Measurements from ENCODE around the gene MNAT1.
"Not testable (repeated sequence)": the region's sequence is repeated elsewhere in the genome, so short reads cannot be mapped to it uniquely, and the experiment has no call there.

MNAT1 gene

DNA sequence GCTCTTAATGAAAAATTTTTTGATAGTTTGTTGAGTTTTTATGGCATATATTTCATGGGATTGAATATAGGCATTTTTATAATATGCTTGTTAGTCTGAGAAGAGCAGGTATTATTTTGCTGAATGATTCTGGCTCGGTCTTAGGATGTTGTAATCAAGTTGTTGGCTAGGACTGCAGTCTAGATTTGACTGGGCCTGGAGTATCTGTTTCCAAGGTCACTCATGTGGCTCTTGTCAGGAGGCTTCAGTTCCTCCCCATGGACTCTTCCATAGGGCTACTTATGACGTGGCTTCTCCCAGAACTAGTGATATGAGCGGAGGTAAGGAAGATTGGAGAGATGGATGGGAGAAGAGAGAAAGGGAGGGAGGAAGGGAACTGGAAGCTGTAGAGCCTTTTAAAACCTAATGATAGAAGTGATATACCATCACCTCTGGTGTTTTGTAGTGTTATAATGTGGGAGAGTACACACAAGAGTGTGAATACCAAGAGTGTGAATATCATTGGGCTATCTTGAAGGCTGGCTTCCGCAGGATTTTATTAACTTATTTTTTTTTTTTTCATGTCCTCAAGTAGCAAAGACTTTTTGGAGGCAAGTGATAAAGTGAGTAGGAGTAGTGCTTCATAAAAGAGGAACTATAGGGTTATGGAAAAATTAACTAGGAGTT lies 4.4 kb downstream of the MNAT1 start:
- DNase-seq: no peak

DNA sequence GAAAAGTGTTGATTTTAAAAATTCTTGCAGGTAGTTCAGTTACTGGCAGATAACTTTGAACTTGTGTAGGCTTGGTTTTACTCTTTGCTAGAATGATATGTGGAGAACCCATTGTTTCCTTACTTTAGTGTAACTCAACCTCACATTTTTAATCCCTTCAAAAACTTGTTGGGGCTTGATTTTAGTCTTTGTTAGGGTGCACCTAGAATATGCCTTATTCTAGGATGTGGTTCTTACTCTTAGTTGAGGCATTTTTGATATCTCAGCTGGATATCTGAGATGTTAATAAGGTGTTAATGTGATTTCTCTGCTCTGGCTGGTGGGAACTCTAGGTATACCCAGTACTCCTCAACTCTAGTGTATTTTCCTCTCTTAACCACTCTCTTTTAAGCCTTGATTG lies 10.0 kb downstream of the MNAT1 start:
- DNase-seq: no peak

DNA sequence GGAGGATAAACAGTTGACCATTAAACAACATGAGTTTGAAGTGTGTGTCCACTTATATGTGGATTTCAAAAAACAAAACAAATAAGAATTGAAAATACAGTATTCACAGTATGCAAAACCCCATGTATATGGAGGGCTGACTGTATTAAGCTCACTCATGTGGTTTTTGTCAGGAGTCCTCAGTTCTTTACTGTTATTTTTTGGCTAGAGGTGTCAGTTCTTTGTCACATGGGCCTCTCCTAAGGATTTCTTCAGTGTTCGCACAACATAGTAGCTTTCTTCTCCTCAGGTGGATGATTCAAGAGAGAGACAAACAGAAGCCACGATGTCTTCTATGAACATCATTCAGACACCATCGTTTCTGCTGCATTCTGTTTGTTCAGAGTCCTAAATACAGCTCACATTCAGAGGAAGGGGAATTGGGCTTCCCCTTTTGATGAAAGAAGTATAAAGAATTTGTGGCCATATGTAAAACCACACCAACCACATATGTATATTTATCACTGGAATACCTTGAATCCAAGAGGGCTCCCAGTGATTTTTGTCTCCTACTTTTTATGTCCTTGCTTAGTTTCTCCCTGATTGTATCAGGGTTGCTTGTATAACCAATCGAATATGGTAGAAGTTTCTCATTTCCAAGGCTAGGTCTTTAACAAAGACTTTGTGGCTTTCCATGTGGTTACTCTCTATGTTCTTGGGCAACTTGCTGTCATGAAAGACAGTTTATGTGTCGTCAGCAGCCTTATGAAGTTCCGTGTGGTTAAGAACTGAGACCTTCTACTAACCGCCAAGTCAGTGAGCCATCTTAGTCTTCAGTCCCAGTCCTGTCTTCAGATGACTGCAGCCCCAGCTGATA lies 18.9 kb downstream of the MNAT1 start:
- peak; percentile 20 for DNase-seq

DNA sequence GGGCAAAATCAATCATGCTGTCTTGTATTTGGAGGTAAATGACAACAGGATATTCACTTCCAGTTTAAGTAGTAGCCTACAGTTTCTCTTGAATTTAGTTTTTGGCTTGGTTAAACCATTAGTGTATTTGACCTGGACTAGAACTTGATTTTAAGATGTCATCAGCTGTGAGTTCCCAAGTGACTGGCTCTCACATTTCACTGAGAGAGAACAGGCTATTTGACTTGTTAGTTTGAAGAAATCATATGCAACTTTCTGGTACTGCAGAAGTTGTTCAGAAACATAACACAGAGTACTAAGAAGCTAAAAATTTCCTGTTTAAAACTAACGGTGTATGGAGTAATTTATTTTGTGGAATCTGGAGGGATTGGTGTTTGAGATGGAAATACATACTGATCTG lies 22.3 kb downstream of the MNAT1 start:
- DNase-seq: no peak

DNA sequence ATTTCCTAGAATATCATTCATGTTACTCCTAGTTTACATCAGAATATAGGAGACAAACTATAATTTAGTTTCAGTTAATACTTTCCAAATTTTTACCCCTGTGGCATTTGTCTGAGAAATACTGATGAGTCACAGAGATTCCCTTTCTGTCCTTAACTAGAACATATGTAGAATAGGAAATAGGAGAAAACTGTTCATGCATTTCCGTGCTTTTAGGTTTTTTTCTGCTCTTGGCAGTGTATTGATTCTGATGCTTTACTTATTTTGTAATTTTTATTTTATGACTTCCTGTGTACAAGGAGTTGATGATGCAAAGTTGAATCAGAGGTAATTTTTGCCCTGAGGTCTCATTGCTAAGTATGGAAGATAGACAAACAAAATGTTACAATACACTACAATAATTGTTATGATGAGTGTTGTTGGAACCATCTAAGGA lies 23.0 kb downstream of the MNAT1 start:
- no peak for DNase-seq

DNA sequence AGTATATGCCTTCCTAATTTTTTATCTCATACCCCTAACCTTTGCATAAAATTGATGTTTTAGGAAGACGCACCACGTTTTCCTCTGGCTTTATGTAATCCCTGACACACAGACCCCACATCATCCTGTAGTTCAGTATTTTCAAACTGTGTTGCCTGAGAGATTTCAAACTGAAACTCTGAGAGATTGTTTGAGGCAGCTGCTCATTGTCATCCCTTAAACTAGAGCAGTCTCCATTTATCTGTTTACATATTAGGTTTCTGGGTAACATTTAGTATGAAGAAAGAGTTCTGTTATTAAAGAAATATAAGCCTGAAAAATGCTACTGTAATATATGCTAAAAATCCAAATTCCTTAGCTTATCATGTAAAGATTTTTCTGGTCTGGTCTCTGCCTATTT lies 24.3 kb downstream of the MNAT1 start:
- no peak for DNase-seq

DNA sequence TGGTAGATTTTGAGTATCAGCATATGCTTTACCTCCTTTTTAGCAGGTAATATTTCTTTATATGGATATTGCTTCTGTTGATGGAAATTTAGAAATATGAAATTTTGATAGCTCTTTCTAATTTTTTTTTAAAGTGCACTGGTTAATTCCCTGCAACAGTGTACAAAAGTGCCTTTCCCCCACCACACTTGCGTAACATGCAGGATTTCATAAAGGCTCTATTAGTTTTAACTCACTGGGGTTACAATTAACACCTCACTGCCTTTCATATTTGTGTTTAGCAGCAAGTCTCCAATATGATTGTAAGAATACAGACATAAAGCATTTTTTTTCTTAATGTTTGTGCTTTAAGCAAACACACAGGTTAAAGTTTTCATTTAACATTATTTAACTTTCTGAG lies 25.6 kb downstream of the MNAT1 start:
- DNase-seq: no peak

DNA sequence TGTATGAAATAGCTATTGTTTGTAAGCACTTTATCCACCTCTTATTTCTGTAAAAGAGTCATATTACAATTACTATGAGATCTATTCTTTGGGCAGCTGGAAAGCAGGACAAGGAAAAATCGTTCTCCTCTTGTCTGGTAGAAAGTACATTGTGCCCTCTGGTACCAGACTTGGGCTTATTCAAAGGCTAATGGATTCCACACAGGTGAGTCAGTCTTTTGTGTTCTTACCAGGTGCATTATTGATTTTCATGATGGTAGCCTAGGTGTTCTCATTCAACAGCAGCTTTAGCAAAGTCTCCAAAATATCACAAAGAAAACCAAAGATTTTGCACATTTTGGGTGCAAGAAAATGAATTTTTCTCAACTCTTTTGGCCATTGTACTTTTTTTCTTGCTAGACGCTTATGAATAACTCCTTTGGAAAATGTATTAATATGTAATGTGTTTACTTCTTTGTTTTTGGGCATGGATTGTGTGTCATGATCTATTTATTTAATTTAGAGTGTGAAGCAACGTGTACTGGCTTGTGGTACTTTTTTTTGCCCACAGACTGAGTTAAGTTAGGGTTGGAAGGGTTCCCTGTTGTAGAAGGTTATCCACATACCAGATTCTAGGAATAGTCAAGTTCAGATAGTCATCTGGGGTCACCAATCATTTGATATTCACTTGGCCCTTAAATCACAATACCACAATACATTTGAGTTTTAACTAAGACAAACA lies 26.2 kb downstream of the MNAT1 start:
- no peak for DNase-seq

DNA sequence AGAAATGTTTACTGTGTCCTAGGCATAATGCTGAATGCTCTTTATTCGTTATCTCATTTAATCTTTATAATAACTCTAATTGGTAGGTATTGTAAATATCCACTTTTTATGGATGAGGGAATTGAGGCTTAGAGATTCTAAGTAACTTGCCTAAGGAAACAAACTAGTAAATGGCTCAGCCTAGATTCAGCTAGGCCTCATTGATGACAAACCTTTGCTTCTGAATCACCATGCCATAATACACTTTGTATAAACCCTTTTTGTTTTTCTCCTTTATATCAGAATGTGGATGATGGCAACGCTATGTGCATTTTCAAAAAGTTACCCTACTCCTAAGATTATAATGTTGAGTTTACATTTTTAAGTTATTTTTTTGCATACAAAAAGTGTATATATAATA lies 34.0 kb downstream of the MNAT1 start:
- DNase-seq: no peak

DNA sequence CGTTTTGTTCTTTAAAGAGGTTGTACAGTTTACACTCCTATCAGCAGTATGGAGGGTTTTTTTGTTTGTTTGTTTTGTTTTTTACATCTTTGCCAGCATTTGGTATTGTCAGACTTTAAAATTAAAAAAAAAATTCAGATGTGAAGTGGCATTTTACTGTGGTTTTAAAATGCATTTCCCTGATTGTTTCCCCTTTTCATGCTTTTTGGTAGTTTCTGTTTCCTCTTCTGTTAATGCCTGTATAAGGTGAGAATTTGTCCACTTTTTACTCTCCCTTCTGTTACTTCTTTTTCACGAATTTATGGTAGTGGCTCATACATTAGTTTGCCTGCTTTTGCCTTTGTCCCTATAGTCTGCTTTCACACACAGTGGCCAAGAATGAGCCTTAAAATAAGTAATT lies 36.6 kb downstream of the MNAT1 start:
- DNase-seq: no peak

DNA sequence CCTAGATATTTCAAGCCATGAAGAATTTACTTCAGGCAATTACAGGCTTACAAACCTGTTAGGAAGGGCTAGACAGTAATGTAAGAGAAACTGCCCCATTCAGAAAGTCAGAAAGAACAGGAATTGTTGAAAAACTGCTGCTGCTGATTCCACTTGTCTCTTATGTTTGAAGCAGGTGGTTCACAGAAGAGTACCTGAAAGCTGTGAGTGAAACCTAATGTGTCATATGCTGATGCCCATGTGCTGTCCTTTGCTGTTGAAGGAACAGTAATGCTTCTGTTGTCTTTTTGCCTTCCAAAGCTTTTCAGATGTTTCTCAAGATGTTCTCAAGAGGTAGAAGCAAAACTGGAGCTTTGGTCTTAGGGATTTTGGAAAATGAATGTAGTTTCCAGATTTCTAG lies 39.0 kb downstream of the MNAT1 start:
- DNase-seq: no peak

DNA sequence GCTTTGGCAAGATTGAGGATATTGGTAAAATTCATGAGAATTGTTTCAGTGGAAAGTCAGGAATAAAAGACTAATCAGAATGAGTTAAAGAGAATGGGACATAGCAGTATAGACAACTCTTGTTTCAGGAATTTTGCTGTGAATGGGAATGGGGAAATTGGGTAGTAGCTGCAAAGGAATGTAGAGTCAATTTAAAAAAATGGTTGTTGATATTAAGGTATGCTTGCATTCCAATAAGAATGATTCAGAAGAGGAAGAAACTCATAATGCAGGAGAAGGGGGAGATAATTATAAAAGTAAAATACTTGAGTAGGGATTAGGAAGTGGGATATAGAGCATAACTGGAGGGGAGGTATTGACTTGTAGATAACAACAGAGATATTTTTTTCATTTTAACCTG lies 40.7 kb downstream of the MNAT1 start:
- no peak for DNase-seq

DNA sequence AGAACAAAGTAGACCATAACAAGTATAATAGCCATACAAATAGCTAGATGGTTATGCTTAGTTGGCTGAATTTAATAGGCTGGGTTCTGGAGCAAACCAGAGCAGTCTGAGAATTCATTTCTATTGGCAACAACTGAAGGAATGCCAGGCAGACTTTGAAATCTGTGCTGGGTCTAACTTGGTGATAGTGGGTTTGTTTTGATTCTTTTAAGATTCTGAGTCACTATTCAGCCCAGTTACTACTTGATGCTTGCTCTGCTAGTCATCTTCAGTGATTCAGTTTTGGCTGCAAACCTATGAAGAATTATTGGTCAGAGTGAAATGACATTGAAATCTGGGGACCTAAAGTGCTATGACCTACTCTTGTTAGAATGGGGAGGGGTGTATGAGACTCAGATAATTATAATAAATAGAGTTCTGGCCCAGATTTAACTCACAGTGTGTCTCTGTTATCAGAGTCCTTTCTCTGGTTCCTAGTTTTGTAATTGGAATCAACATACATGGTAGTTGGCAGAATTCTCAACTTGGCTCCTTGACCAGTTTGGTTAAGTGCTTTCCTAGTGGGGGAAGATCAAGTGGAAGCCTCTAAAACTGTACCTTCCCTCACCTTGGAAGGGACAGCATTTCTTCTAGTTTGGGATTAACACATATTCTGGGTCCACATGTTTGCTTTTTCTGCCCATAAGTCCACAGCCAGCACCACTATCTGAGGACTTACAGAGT lies 43.5 kb downstream of the MNAT1 start:
- no peak for DNase-seq

DNA sequence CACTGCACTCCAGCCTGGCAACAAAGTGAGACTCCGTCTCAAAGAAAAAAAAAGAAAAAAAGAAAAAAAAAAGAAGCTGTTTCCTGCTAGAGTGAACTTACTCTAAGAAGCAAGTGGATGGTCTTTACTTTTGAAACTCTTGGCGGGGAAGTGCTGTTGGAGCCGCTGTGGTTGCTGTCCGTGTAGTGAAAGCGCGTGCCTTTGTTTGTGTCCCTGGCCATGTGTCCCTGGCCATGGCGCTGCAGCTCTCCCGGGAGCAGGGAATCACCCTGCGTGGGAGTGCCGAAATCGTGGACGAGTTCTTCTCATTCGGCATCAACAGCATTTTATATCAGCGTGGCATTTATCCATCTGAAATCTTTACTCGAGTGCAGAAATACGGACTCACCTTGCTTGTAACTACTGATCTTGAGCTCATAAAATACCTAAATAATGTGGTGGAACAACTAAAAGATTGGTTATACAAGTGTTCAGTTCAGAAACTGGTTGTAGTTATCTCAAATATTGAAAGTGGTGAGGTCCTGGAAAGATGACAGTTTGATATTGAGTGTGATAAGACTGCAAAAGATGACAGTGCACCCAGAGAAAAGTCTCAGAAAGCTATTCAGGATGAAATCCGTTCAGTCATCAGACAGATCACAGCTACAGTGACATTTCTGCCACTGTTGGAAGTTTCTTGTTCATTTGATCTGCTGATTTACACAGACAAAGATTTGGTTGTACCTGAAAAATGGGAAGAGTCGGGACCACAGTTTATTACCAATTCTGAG lies 45.4 kb downstream of the MNAT1 start:
- DNase-seq: not testable (repeated sequence)

DNA sequence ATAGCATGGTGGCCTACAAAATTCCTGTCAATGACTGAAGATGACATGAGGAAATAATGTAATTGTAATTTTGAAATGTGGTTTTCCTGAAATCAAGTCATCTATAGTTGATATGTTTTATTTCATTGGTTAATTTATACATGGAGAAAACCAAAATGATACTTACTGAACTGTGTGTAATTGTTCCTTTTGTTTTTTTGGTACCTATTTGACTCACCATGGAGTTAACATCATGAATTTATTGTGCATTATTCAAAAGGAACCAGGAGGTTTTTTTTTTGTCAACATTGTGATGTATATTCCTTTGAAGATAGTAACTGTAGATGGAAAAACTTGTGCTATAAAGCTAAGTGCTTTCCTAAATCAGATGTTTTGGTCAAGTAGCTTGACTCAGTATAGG lies 46.0 kb downstream of the MNAT1 start:
- DNase-seq: not testable (repeated sequence)

DNA sequence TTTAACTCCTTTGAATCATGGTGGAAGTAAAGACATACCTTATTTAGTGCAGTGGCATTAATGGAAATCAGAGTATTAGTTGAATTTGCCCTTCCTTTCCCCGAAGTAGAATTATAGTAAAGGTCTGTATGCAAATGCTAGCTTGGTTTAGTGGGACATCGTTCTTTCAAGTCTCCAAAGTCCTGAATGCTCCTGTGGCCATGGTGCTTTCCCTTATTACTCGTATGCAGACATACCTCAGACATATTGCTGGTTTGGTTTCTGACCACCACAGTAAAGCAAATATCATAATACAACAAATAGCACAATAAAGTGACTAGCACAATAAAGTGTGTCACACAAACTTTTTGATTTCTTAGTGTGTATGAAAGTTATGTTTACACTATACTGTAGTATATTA lies 52.3 kb downstream of the MNAT1 start:
- no peak for DNase-seq

DNA sequence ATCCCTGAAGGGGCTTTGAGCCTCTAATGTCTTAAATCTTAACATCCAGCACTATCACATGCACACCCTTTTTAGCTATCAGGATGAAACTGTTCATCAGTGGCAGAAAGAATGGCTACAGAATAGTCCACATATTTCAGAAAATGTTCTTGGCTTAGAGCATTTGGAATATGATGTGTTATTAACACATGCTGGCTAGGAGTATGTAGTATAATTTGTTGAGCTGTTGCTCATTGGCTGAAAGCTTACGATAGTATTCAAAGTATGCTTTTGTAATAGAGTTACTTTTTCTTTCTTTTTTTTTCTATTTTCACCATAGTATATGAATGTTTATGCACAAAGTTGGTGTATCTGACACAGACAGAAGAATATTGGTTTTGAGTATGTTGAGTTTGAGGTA lies 55.1 kb downstream of the MNAT1 start:
- no peak for DNase-seq

DNA sequence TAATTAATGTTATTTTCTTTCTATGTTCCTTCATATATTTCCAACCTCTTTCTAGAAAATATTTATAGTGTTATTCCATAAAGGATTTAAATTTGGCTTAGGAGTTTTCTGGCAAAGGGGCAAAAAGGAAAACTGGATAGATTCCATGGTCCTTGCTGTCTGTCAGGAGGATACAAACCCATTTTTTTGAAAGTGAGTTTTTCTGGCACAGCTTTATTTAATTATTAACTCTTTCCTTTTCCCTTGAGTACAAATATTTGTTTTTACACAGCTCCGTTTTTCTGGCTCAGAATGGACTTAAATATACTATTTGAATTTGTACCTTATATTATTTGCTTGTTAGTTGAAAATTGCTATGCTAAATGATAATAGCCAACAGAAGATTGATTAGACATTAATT lies 56.3 kb downstream of the MNAT1 start:
- DNase-seq: no peak

DNA sequence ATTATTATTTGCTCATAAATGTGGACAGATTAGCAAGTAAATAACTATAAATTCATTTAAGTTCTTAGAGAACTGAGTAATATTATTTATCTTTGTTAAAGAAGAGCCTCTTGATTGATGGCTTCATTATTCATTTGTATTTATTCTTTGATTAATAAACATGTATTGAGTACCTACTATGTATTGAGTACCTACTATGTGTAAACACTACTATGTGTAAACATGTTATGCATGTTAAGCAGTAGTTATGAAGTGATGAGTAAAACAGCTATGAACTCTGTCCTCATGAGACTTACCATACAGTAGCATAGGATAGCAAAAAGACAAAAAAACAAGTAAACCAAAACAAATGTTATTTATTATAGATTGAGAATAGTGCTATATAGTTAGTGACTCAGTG lies 61.9 kb downstream of the MNAT1 start:
- DNase-seq: no peak

DNA sequence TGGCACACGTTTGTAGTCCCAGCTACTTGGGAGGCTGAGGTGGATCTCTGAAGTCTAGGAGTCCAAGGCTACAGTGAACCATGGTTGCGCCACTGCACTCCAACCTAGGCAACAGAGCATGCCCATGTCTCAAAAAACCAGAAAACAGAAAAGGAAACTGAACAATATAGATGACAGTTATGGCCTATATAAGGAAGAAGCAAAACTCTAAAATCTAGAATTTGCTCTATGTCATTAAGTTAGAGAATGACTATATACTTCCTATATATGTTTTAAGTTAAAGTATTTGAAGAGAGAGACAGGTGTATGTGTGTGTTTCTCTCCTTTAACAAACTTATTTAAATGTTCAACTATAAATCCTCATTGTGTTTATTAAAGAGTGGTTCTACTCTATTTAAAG lies 65.8 kb downstream of the MNAT1 start:
- DNase-seq: no peak

DNA sequence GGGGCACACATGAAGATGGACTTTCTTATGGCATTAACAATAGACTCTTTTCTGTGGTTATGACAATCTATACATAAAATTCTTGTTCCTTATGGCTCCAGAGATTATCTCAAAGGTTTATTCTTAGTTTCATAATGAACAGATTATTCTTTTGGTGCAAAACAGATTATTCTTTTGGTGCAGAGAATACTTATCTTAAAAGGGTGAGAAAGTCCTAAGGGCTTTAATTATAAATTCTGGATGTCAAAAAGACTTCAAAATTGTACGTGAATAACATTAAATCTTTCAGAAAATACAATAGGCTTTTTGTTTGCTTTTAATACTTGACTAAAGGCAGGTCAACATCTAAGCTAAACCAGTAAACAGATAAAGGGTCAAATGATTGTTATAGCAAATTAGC lies 69.3 kb downstream of the MNAT1 start:
- no peak for DNase-seq

DNA sequence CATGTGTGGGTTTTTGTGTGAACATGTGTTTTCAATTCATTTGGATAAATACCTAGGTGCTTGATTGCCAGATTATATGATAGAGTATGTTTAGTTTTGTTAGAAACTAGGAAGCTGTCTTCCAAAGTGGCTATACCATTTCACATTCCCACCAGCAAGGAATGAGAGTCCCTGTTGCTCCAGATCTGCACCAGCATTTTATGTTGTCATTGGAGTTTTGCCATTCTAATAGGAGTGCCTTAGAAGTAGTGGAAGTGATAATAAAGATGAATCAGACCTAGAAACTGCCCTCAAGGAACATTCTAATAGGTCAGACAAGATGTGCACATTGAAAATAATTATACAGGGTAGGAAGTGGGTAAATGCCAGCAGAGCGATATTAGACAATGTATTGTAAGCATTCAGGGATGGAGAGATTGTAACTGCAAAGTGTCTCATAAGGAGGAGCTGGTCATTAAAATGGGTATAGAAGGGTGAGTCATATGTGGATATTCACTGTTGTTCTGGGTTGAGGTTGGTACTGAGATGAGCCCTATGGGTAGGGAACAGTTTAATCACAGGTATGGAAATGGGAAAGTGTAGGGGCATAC lies 71.4 kb downstream of the MNAT1 start:
- no peak for DNase-seq

Measured in activated CD4-positive, alpha-beta T cell treated with anti-CD3 and anti-CD28 coated beads, Interleukin-2, amount 50 U/mL, for 1 hour (primary cell).